ENCODE measurements around the gene CTNNA2.

GRCh38 chr2:80078290-80079036, 565.6 kb downstream of the CTNNA2 start:
- TF ChIP-seq RAD21 (conservative IDR thresholded peaks at IDR 0.05 in 1 of 2, IDR thresholded peaks at IDR 0.05 in 1 of 2) (no peak), CTCF (IDR thresholded peaks at IDR 0.05) (no peak), POLR2A (IDR thresholded peaks at IDR 0.05; ENCODE audit: low read length) (0 out of 2 replicates have a peak, but pooled peaks have one; percentile 8), SREBF2 (IDR thresholded peaks at IDR 0.05) (no peak), USF2 (IDR thresholded peaks at IDR 0.05) (no peak), RCOR1 (IDR thresholded peaks at IDR 0.05; ENCODE audit: low read depth, low read length) (no peak)

All from A549 (cell line).